Bronchial epithelial cell (primary cell): Measurements from ENCODE around the gene SLC9A5. TPM values are rescaled to one million over a fixed set of nuclear protein-coding genes. Genes with fewer than 3 reads are reported as not detected.
A peak's percentile ranks its signal among the peaks of the same experiment; 100 is the strongest.

Source experiments
- DNase-seq: peaks from one replicate; pipeline ENCODE4 v3.0.0-alpha.2; 2010; ENCODE audit warnings: low read depth
- FAIRE-seq: peaks from 2 replicates; lab custom pipeline; 2011; peaks lifted over from hg19 to GRCh38; lab: Jason Lieb, UNC
- H3K27me3 ChIP-seq: 2 replicates; pipeline ENCODE4 v1.5.1; 2011; ENCODE audit warnings: low read length; ENCODE audit not compliant: control insufficient read depth, insufficient read depth
- H3K36me3 ChIP-seq: 2 replicates; pipeline ENCODE4 v1.5.1; 2011; ENCODE audit warnings: low read length; ENCODE audit not compliant: control insufficient read depth, insufficient read depth
- H3K4me3 ChIP-seq: 2 replicates; pipeline ENCODE4 v1.5.1; 2011; ENCODE audit warnings: mild to moderate bottlenecking, low read depth, low read length, control low read depth
- total RNA-seq: library from RNA; depleted of rRNA; stranded (reverse); fragments of >200 nt; gene quantifications from 2 replicates; pipeline ENCODE4 v1.2.1, GENCODE V29; 2014
- TF ChIP-seq, protein P1 (sequence below): IDR thresholded peaks from 2 replicates; pipeline ENCODE4 v1.5.1; 2011; ENCODE audit warnings: mild to moderate bottlenecking, moderate library complexity, low read length, control low read depth, inconsistent platforms; ENCODE audit not compliant: insufficient read depth, severe bottlenecking

SLC9A5 gene
- total RNA-seq, 1 donor from 2014 or later: 0.26 TPM

DNA sequence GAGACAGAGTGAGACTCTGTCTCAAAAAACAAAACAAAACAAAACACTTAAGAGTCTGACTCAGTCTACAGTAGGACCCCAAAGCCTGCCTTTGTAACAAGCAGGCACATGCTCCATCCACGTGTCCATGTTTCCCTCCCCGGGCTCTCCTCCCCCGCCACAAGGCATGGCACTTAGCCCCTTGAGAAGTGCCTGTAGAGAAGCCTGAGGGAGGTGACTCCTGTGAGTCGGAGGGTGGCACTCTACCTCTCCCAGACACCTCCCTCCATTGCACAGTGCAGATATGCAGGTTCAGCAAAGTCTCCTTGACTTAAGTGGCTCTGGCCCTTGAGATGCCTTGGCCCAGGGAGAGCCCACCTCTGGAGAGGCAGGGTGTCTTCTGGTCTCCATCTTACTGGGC is 8.3 kb upstream of the SLC9A5 start:
- no peak overlapping the region for H3K4me3 ChIP-seq
- H3K36me3 ChIP-seq: peaks cover 17% of the 10 kb centered on the region
- no peaks in the 10 kb centered on the region for H3K27me3 ChIP-seq
- TF ChIP-seq, protein P1, sequence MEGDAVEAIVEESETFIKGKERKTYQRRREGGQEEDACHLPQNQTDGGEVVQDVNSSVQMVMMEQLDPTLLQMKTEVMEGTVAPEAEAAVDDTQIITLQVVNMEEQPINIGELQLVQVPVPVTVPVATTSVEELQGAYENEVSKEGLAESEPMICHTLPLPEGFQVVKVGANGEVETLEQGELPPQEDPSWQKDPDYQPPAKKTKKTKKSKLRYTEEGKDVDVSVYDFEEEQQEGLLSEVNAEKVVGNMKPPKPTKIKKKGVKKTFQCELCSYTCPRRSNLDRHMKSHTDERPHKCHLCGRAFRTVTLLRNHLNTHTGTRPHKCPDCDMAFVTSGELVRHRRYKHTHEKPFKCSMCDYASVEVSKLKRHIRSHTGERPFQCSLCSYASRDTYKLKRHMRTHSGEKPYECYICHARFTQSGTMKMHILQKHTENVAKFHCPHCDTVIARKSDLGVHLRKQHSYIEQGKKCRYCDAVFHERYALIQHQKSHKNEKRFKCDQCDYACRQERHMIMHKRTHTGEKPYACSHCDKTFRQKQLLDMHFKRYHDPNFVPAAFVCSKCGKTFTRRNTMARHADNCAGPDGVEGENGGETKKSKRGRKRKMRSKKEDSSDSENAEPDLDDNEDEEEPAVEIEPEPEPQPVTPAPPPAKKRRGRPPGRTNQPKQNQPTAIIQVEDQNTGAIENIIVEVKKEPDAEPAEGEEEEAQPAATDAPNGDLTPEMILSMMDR: no peak
- DNase-seq (peak; percentile 83), FAIRE-seq (no peak)

DNA sequence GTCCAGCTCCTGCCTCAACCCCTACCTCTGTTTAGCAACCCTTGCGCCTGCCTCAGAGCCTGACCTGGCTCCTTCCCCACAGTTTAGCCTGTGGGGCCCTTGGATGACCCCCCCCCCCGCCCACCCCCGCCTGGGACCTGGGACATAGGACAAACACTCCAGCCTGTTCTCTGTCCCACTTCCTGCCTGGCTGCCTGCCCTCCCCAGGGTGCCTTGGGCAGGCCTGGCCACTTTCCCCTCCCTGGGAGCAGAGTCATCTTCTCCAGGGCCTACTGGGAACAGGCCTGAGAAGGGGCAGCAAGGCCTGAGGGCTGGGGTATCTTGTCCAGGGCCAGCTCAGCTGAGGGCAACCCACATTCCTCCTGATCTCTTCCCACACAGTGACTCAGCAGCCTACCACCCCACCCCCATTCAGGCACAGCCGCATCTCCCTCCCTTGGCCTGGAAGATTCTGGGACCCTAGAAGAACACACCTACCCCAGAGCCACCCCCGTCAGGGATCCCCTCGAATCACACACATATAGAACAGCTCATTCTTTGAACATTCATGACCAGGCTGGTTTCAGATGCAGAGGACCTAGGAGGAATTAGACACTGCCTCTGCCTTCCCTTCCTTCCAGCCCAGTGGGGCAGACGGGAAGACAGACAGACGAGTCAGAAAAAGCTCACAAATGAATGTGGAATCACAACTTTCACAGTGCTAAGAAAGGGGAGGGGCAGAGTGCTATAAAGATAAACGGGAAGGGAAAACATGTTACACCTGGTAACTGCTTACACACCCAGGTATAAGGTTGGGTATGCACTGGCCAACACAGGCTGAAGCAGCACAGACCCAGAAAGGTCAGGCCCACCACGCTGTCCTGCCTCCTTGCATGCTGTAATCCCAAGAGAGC is 7.5 kb upstream of the SLC9A5 start:
- peak; percentile 87 for DNase-seq
- H3K4me3 ChIP-seq: no peak overlapping the region
- no peak for FAIRE-seq

DNA sequence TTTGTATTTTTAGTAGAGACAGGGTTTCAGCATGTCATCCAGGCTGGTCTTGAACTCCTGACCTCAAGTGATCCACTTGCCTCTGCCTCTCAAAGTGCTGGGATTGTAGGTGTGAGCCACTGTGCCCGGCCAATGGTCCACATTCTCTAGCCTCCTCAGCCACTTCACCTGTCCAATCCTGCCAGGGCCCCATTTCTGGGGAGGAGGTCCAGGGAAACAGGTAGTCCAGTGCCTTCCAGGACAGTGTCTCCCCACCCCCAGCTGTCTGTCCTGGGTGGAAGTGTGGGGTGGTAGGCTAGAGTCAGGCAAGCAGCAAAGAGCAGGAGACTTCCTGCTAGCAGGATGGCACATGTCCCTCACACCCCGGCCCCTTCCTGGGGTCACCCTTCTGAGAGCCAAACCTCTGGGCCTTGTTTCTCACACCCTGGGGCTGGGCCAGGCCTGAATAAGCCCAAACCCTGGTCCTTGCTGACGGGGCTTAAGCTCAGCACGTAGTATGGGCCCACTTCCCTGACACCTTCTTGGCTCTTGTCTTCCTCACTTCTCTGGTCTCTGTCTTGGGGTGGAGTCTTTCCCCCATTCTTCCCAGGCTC is 6.5 kb upstream of the SLC9A5 start:
- DNase-seq (no peak), FAIRE-seq (no peak)
- no peaks in the 10 kb centered on the region for H3K27me3 ChIP-seq
- TF ChIP-seq, protein P1: no peak
- H3K36me3 ChIP-seq: peaks cover 7% of the 10 kb centered on the region
- no peak overlapping the region for H3K4me3 ChIP-seq

More for the DNA sequence above, 7.5 kb upstream of the SLC9A5 start:
- H3K27me3 ChIP-seq: no peaks in the 10 kb centered on the region
- TF ChIP-seq, protein P1: no peak
- peaks cover 12% of the 10 kb centered on the region for H3K36me3 ChIP-seq

DNA sequence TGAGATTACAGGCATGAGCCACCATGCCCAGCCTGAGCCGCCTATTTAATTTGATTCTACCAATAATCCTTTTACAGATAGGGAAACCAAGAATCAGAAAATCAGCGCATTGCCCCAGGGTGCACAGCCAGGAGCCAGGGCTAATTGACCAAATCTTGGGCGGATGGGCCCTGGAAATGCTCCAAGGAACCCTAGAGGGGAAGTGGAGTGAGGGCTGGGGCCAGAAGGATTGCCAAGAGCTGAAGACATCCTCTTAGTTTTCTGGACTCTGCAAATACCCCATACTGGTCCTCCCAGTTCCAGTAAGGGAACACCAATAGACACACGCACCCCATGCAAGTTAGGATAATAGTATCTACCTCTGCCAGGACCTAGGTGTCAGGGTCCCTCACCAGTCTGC is 5.3 kb upstream of the SLC9A5 start:
- FAIRE-seq: no peak
- TF ChIP-seq, protein P1: no peak
- no peaks in the 10 kb centered on the region for H3K36me3 ChIP-seq
- no peak overlapping the region for H3K4me3 ChIP-seq
- no peak for DNase-seq
- no peaks in the 10 kb centered on the region for H3K27me3 ChIP-seq

DNA sequence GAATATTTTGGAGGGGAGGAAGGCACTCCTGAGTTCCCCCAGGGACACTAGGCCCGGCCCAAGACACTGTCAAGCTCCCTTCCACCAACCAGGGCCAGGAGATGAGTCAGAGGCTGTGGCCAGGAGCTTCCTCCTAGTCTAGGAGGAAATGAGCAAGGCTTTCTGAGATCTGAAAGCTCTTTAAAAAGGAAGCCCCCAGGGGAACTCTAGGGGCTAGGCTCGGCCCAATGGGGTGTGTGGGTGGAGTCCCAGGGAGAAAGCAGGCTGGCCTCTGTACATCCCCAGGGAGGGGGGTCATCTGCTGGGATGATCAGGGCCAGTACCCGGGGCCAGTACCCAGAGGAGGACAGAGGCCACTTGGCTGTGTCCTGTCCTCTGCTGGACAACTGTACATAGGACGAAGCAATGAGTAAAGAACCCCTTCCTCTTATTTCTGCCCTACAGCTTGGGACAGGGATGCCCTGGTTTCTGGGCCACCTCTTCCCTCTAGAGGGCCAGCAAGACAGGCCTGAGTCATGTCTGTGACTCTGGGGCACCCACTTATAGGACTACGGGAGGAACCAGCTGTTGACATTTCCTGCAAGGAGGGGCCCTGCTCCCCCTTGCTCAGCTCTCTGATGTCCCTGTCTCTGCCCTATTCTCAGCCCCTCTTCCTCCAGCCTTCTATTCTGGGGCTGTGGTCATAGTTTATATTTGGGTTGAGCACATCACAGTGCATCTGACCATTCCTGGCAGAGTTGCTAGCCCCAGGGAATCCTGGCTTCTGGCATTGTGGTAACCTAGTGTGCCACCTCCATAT is 4.2 kb upstream of the SLC9A5 start:
- H3K4me3 ChIP-seq: no peak overlapping the region
- FAIRE-seq (no peak), DNase-seq (peak; percentile 92)
- no peaks in the 10 kb centered on the region for H3K27me3 ChIP-seq
- TF ChIP-seq, protein P1: no peak
- no peaks in the 10 kb centered on the region for H3K36me3 ChIP-seq
